GM12878 (cell line): Measurements from ENCODE around the gene UBB. TPM values are rescaled to one million over a fixed set of nuclear protein-coding genes. Genes with fewer than 3 reads are reported as not detected.

Experiments used
- ATAC-seq: fragments of 200-7000 bp; cut with Tn5 transposase; 3 replicates; pipeline ENCODE4 v1.9.1; 2020; ENCODE audit warnings: mild to moderate bottlenecking, moderate library complexity
- BruUV-seq: library from RNA; stranded (reverse); fragments of 400-500 nt; replicated peaks from 2 replicates; lab custom pipeline; 2021; lab: Mats Ljungman, UMichigan
- CTCF ChIA-PET: fragments of 300-600 bp; sonication (Branson Sonifier 250); formaldehyde crosslinking; extraction: SDS; loops from one replicate; lab custom pipeline; 2021; ENCODE audit warnings: inconsistent platforms; lab: Yijun Ruan, JAX
- POLR2A ChIA-PET: fragments of 350-600 bp; formaldehyde crosslinking; extraction: SDS; loops from one replicate; lab custom pipeline; 2021; ENCODE audit warnings: inconsistent platforms; lab: Charles Lee
- RAD21 ChIA-PET: fragments of 300-600 bp; sonication (Branson Sonifier 250); formaldehyde crosslinking; loops from one replicate; lab custom pipeline; 2023; ENCODE audit warnings: antibody characterized with exemption; ENCODE audit not compliant: unreplicated experiment; lab: Charles Lee
- SMC1A ChIA-PET: fragments of 300-600 bp; sonication (Branson Sonifier 250); formaldehyde crosslinking; loops from one replicate; lab custom pipeline; 2023; ENCODE audit not compliant: unreplicated experiment, uncharacterized antibody; lab: Charles Lee
- DNase-seq: peaks from one replicate; pipeline ENCODE4 v3.0.0-alpha.2; 2011; ENCODE audit warnings: low read depth, low spot score
- FAIRE-seq: peaks from 3 replicates; lab custom pipeline; 2011; peaks lifted over from hg19 to GRCh38; lab: Jason Lieb, UNC
- H2AFZ ChIP-seq: 2 replicates; pipeline ENCODE4 v1.6.0; 2011; ENCODE audit warnings: low read depth, low read length, control low read depth; ENCODE audit not compliant: control insufficient read depth
- H3K27ac ChIP-seq: 2 replicates; pipeline ENCODE4 v1.5.1; 2011; ENCODE audit warnings: control low read depth; ENCODE audit not compliant: control insufficient read depth, insufficient read depth
- H3K27me3 ChIP-seq, 2 experiments: replicated peaks in 1 of 2; 2 replicates each; pipeline versions ENCODE4 v1.6.0 to v1.6.1; 2011; ENCODE audit warnings: low read length in 1 of 2; ENCODE audit not compliant: control insufficient read depth in 2 of 2, insufficient read depth in 2 of 2
- H3K36me3 ChIP-seq, 2 experiments: 2 replicates each; pipeline ENCODE4 v1.5.1; 2011; ENCODE audit warnings: low read length in 1 of 2; ENCODE audit not compliant: control insufficient read depth in 2 of 2, insufficient read depth in 2 of 2
- H3K4me1 ChIP-seq: 2 replicates; pipeline ENCODE4 v1.6.1; 2011; ENCODE audit warnings: mild to moderate bottlenecking, low read length, moderate library complexity, mixed read lengths; ENCODE audit not compliant: control insufficient read depth, insufficient read depth
- H3K4me2 ChIP-seq: 2 replicates; pipeline ENCODE4 v1.6.0; 2011; ENCODE audit warnings: control low read depth; ENCODE audit not compliant: control insufficient read depth, insufficient read depth
- H3K4me3 ChIP-seq: fragments of 200-600 bp; sonication (generic); 2 replicates; pipeline ENCODE4 v1.5.1; 2016
- H3K79me2 ChIP-seq: 2 replicates; pipeline ENCODE4 v1.6.0; 2011; ENCODE audit warnings: low read length; ENCODE audit not compliant: control insufficient read depth, insufficient read depth
- H3K9ac ChIP-seq: 2 replicates; pipeline ENCODE4 v1.8.0; 2011; ENCODE audit warnings: low read length, control low read depth, mixed read lengths; ENCODE audit not compliant: control insufficient read depth, insufficient read depth
- H3K9me3 ChIP-seq: replicated peaks from 3 replicates; pipeline ENCODE4 v1.5.1; 2011; ENCODE audit warnings: mild to moderate bottlenecking, low read length; ENCODE audit not compliant: control insufficient read depth, insufficient read depth
- H4K20me1 ChIP-seq: 2 replicates; pipeline ENCODE4 v1.6.0; 2011; ENCODE audit not compliant: control insufficient read depth, insufficient read depth
- ATF2 ChIP-seq: IDR thresholded peaks from 2 replicates; pipeline ENCODE4 v1.6.1; 2012; ENCODE audit warnings: low read length, inconsistent platforms
- BACH1 ChIP-seq: fragments of 450-650 bp; IDR thresholded peaks from 2 replicates; pipeline ENCODE4 v1.6.1; 2017; ENCODE audit warnings: mild to moderate bottlenecking, borderline replicate concordance
- DPF2 ChIP-seq: fragments of 450-650 bp; IDR thresholded peaks from 2 replicates; pipeline ENCODE4 v1.6.1; 2017; ENCODE audit warnings: mild to moderate bottlenecking
- ELK1 ChIP-seq: IDR thresholded peaks from 2 replicates; pipeline ENCODE4 v1.6.1; 2012; ENCODE audit warnings: low read depth, low read length, improper control_type of control experiment
- IKZF1 ChIP-seq: fragments of 450-650 bp; conservative IDR thresholded peaks from 2 replicates; pipeline ENCODE4 v1.6.1; 2017; ENCODE audit warnings: antibody characterized with exemption, mild to moderate bottlenecking
- IKZF2 ChIP-seq, 2 experiments: fragments of 450-650 bp; IDR thresholded peaks; 2 replicates each; pipeline ENCODE4 v1.6.1; 2017; ENCODE audit warnings: mild to moderate bottlenecking in 2 of 2, moderate library complexity in 2 of 2
- KDM1A ChIP-seq: fragments of 200-600 bp; sonication (generic); IDR thresholded peaks from 2 replicates; pipeline ENCODE4 v1.6.1; 2016; ENCODE audit warnings: borderline replicate concordance
- MEF2B ChIP-seq: fragments of 450-650 bp; IDR thresholded peaks from 2 replicates; pipeline ENCODE4 v1.6.1; 2018; ENCODE audit warnings: mild to moderate bottlenecking, moderate library complexity; ENCODE audit not compliant: partially characterized antibody, poor library complexity, severe bottlenecking
- NKRF ChIP-seq: fragments of 450-650 bp; conservative IDR thresholded peaks from 2 replicates; pipeline ENCODE4 v1.6.1; 2017; ENCODE audit warnings: mild to moderate bottlenecking, moderate library complexity
- TARDBP ChIP-seq: IDR thresholded peaks from 2 replicates; pipeline ENCODE4 v1.6.1; 2016; ENCODE audit warnings: borderline replicate concordance
- USF2 ChIP-seq: IDR thresholded peaks from 2 replicates; pipeline ENCODE4 v1.6.1; 2011; ENCODE audit warnings: low read depth, low read length, improper control_type of control experiment, borderline replicate concordance
- ZNF687 ChIP-seq: fragments of 450-650 bp; IDR thresholded peaks from 2 replicates; pipeline ENCODE4 v1.6.1; 2017; ENCODE audit warnings: mild to moderate bottlenecking, moderate library complexity
- WGBS: methylation state at CpG from one replicate; pipeline ENCODE4 v1.1.6; 2016; ENCODE audit warnings: low lambda C conversion rate; ENCODE audit not compliant: insufficient replicate concordance, insufficient coverage; ENCODE audit errors: missing lambda C conversion rate; 5-methylcytosine and 5-hydroxymethylcytosine counted together
- in situ Hi-C: fragments of 300-500 bp; cut with MboI; formaldehyde crosslinking; loops from 9 replicates; pipeline ENCODE4 v1.14.3; 2018; ENCODE audit warnings: mixed read lengths
- intact Hi-C: fragments of 100-400 bp; cut with micrococcal nuclease; formaldehyde crosslinking; loops from one replicate; pipeline ENCODE4 v1.14.2; 2022; ENCODE audit not compliant: unreplicated experiment
- polyA plus RNA-seq, 11 experiments: library from polyadenylated mRNA; depleted of rRNA in 4 of 11; unstranded in 6 of 11; stranded (reverse) in 5 of 11; fragments of >200 nt; fragmentation: Nextera tagmentation in 4 of 11; fragmentation: Illumina TruSeq in 1 of 11; extraction: Ambion mirVana in 4 of 11; extraction: Trizol in 1 of 11; gene quantifications; 1 replicate in 1 of 11; 2 replicates in 10 of 11; pipeline versions ENCODE4 v1.2.1 to v1.2.3, GENCODE V29; 2011 to 2016; ENCODE audit warnings: inconsistent platforms in 2 of 11, missing spikeins in 2 of 11, low read depth in 1 of 11
- total RNA-seq, 4 experiments: library from RNA; depleted of rRNA in 3 of 4; stranded (reverse); fragments of >200 nt in 3 of 4; fragmentation: Illumina TruSeq in 1 of 4; extraction: Trizol in 1 of 4; gene quantifications; 2 replicates each; pipeline versions ENCODE4 v1.2.1 to v1.2.3, GENCODE V29; 2013 to 2021

Gene UBB
- total and polyA plus RNA-seq, 10 of the 15 experiments (the other 5 are each of a cell fraction or from before 2014, with no cell fraction given): 1,133 to 4,246 (median 2,099) TPM

- Histone ChIP-seq H3K36me3 (peaks cover 3 to 7% of the 10 kb centered on the region in 2 experiments; a peak in 1 of 4 replicates), H4K20me1 (no peaks in the 10 kb centered on the region), H3K4me3 (peak overlapping the region; percentile 83), H3K9ac (peak overlapping the region; percentile 71), H3K79me2 (peaks cover 23% of the 10 kb centered on the region), H2AFZ (peak overlapping the region; percentile 82), H3K27ac (peak overlapping the region; percentile 61), H3K4me1 (peaks cover 3% of the 10 kb centered on the region; the same call in 1 of the 2 replicates), H3K27me3 (no peaks in the 10 kb centered on the region), H3K4me2 (peak overlapping the region; percentile 61), H3K9me3 (no peaks in the 10 kb centered on the region)
- CTCF ChIA-PET: interaction anchor here (0.9 to 8.2 kb wide), 14 partner anchors 12 to 280 kb away, joined by 3 to 88 read pairs (median 4); partner anchors contain the start of gene NCOR1
- SMC1A ChIA-PET: interaction anchor here (0.9 to 4.3 kb wide), 4 partner anchors 11 to 169 kb away, joined by 6 to 28 read pairs (median 11); no protein-coding TSS in a partner anchor
- FAIRE-seq (no peak), ATAC-seq (peak; percentile 66), DNase-seq (no peak)
- BruUV-seq: no TSS peak
- intact Hi-C loops (loop anchor here (2.0 kb wide), 1 partner anchor 66 kb away; no protein-coding TSS in a partner anchor), in situ Hi-C loops (no loop called here)
- RAD21 ChIA-PET: interaction anchor here (0.5 to 3.0 kb wide), 15 partner anchors 11 to 169 kb away, joined by 3 to 15 read pairs (median 4); partner anchors contain the start of gene TRPV2
- under 1% methylated on average over 46 of the region's 75 CpGs for WGBS
- POLR2A ChIA-PET: interaction anchor here (0.5 to 2.0 kb wide), 9 partner anchors 11 to 137 kb away, joined by 3 to 8 read pairs (median 3); no protein-coding TSS in a partner anchor
- TF ChIP-seq BACH1 (0 out of 2 replicates have a peak, but pooled peaks have one; percentile 15), KDM1A (no peak), USF2 (no peak), IKZF2 (IDR thresholded peaks at IDR 0.05) (0 out of 4 replicates have a peak, but pooled peaks of 1 of the 2 experiments have one; percentile 2), DPF2 (peak; percentile 51; the same call in 1 of the 2 replicates), ATF2 (no peak), MEF2B (peak; percentile 17), NKRF (peak; percentile 43; the same call in 1 of the 2 replicates), ZNF687 (peak; percentile 61), TARDBP (no peak), ELK1 (no peak), IKZF1 (peak; percentile 96)
Measured at GRCh38 chr17:16352667-16353316, 28.1 kb upstream of the UBB start.
